Cardiac septum (tissue), 1 donor: ENCODE results near the gene EGR4. TPM values are rescaled to one million over a fixed set of nuclear protein-coding genes. Genes with fewer than 3 reads are reported as not detected.
A peak's percentile ranks its signal among the peaks of the same experiment; 100 is the strongest.
"Not testable (repeated sequence)": the region's sequence is repeated elsewhere in the genome, so short reads cannot be mapped to it uniquely, and the experiment has no call there.

Experiments used
- DNase-seq: peaks from one replicate; pipeline ENCODE4 v3.0.0-alpha.2; 2020; ENCODE audit warnings: low spot score
- intact Hi-C: fragments of 100-400 bp; cut with DNase I; formaldehyde crosslinking; loops from one replicate; pipeline ENCODE4 v1.14.0; 2022
- total RNA-seq: library from RNA; stranded (reverse); fragmentation: NEBNext Ultra II Directional; extraction: Animal tissue kit (Norgen Biotek cat#: 25700); gene quantifications from one replicate; pipeline ENCODE4 v1.2.1, GENCODE V29; 2021
- donor health status: DM: no; HTN: no; CAD: no.

Gene EGR4
- total RNA-seq, 1 donor from 2014 or later, result not detected

GRCh38 chr2:73266061-73266901 lies 27.1 kb downstream of the EGR4 start:
- DNase-seq, result peak; percentile 63
- intact Hi-C loops, result no loop called here

GRCh38 chr2:73265298-73266060 lies 27.9 kb downstream of the EGR4 start:
- intact Hi-C loops, result no loop called here
- peak; percentile 63 for DNase-seq

- DNase-seq, result no peak
- intact Hi-C loops, result no loop called here
Measured at GRCh38 chr2:73264783-73265182, 28.6 kb downstream of the EGR4 start.

GRCh38 chr2:73264332-73264606 lies 29.1 kb downstream of the EGR4 start:
- peak; percentile 66 for DNase-seq
- intact Hi-C loops, result no loop called here

- DNase-seq, result peak; percentile 63
- intact Hi-C loops, result no loop called here
Measured at GRCh38 chr2:73263540-73264331, 29.6 kb downstream of the EGR4 start.

GRCh38 chr2:73262691-73263429 lies 30.5 kb downstream of the EGR4 start:
- DNase-seq, intact Hi-C loops: not testable (repeated sequence)

- DNase-seq, result no peak
- intact Hi-C loops, result no loop called here
Measured at GRCh38 chr2:73262108-73262651, 31.2 kb downstream of the EGR4 start.

- DNase-seq, result peak; percentile 65
- intact Hi-C loops, result no loop called here
Measured at GRCh38 chr2:73260338-73260984, 32.9 kb downstream of the EGR4 start.

GRCh38 chr2:73259704-73260337 lies 33.5 kb downstream of the EGR4 start:
- DNase-seq, result no peak
- intact Hi-C loops, result no loop called here

GRCh38 chr2:73259276-73259675 lies 34.1 kb downstream of the EGR4 start:
- DNase-seq, result no peak
- intact Hi-C loops, result no loop called here

GRCh38 chr2:73258913-73259215 lies 34.5 kb downstream of the EGR4 start:
- intact Hi-C loops, result no loop called here
- DNase-seq, result no peak

GRCh38 chr2:73258186-73258912 lies 35.0 kb downstream of the EGR4 start:
- intact Hi-C loops, result no loop called here
- no peak for DNase-seq

- intact Hi-C loops, result no loop called here
- DNase-seq, result no peak
Measured at GRCh38 chr2:73257425-73258125, 35.8 kb downstream of the EGR4 start.

- no peak for DNase-seq
- intact Hi-C loops, result no loop called here
Measured at GRCh38 chr2:73257021-73257420, 36.3 kb downstream of the EGR4 start.

- DNase-seq, result no peak
- intact Hi-C loops, result no loop called here
Measured at GRCh38 chr2:73256618-73256922, 36.8 kb downstream of the EGR4 start.

GRCh38 chr2:73255907-73256617 lies 37.3 kb downstream of the EGR4 start:
- DNase-seq, result no peak
- intact Hi-C loops, result no loop called here
